ENCODE results near the gene APBA2.

GRCh38 chr15:29101491-29101890 is 215.7 kb downstream of the APBA2 start:
- TF ChIP-seq FOXK1 (CRISPR knock-in tag; IDR thresholded peaks at IDR 0.05) (no peak), AFF4 (CRISPR knock-in tag; IDR thresholded peaks at IDR 0.05; ENCODE audit: borderline replicate concordance) (no peak), CTCF (IDR thresholded peaks at IDR 0.05) (no peak), ZNF281 (CRISPR knock-in tag; IDR thresholded peaks at IDR 0.05) (no peak), ELF4 (CRISPR knock-in tag; IDR thresholded peaks at IDR 0.05; ENCODE audit: low read depth) (no peak), USF2 (CRISPR knock-in tag; IDR thresholded peaks at IDR 0.05) (no peak), ATF2 (CRISPR knock-in tag; IDR thresholded peaks at IDR 0.05; ENCODE audit: borderline replicate concordance, low read depth) (no peak), ETV6 (CRISPR knock-in tag; IDR thresholded peaks at IDR 0.05) (no peak), NR3C1 (CRISPR knock-in tag; conservative IDR thresholded peaks at IDR 0.05; ENCODE audit: low read depth) (no peak), TEAD4 (CRISPR knock-in tag; IDR thresholded peaks at IDR 0.05) (no peak), ZSCAN18 (CRISPR knock-in tag; IDR thresholded peaks at IDR 0.05) (no peak)
- TF ChIP-seq, protein P1, sequence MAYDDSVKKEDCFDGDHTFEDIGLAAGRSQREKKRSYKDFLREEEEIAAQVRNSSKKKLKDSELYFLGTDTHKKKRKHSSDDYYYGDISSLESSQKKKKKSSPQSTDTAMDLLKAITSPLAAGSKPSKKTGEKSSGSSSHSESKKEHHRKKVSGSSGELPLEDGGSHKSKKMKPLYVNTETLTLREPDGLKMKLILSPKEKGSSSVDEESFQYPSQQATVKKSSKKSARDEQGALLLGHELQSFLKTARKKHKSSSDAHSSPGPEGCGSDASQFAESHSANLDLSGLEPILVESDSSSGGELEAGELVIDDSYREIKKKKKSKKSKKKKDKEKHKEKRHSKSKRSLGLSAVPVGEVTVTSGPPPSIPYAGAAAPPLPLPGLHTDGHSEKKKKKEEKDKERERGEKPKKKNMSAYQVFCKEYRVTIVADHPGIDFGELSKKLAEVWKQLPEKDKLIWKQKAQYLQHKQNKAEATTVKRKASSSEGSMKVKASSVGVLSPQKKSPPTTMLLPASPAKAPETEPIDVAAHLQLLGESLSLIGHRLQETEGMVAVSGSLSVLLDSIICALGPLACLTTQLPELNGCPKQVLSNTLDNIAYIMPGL (CRISPR knock-in tag; IDR thresholded peaks at IDR 0.05) = no peak
